SHP77 treated with DMSO at 0.1 percent for 48 hours (cell line): ENCODE results near the gene FAM83D.

Experiments used
- DNase-seq: peaks from one replicate; lab custom pipeline; 2025; lab: John Stamatoyannopoulos, UW

The FAM83D gene

DNA sequence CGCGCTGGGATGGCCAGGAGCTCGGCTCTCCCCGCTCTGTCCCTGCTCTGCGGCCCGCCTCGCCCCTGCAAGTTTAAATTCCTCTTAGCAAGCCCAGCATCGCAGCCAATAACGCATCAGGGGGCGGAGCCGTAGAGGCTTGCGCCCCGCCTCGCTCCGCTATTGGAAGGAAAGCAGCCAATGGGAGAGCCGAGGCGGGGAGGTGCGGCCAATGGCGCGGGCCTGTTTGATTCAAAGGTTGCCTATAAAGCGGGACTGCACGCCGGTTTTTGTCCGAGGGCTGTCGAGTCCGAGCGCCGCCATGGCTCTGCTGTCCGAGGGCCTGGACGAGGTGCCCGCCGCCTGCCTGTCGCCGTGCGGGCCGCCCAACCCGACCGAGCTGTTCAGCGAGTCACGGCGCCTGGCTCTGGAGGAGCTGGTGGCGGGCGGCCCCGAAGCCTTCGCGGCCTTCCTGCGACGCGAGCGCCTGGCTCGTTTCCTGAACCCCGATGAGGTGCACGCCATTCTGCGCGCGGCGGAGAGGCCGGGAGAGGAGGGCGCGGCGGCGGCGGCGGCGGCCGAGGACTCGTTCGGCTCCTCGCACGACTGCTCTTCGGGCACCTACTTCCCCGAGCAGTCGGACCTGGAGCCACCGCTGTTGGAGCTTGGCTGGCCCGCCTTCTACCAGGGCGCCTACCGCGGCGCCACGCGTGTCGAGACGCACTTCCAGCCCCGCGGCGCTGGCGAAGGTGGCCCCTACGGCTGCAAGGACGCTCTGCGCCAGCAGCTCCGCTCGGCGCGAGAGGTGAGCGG lies at the start of gene FAM83D:
TSS of gene FAM83D (plus strand) at position 276 of the 792 bp plus-strand sequence. CDS start at position 302, 26 bp downstream.
- peak; percentile 96 for DNase-seq

DNA sequence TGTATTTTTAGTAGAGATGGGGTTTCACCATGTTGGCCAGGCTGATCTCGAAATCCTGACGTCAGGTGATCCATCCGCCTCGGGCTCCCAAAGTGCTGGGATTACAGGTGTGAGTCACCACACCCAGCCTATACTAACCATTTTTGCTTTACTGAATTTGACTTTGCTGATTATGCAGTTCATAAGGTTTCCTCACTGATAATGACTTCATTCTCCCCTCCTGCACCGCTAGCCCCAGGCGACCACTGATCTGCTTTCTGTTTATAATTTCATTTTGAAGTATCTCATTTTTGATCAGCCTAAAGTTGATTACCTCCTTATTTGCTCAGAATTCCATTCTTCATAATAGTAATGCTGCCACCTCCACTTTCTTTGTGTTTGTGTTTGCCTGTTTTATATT lies 48.7 kb upstream of the FAM83D start:
- DNase-seq = no peak

DNA sequence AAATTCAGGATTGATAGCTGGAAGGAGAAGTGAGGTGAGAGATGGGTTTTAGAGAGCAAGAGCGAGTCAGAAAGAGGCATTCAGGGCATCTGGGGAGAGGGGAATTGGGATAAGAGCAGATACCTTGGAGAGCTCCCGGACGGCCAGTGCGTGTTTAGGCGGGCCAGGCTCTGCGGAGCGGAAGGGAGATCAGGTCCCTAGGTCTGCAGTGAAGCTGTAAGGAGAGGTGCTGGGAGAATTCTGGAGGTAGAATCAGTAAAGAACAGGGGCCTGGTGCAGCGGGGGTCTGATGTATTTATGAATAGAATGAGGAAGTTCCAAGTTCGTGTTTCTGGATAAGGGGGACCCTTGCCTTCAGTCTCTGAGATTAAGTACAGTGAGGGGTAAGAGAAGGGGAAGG lies 47.4 kb upstream of the FAM83D start:
- DNase-seq = no peak

DNA sequence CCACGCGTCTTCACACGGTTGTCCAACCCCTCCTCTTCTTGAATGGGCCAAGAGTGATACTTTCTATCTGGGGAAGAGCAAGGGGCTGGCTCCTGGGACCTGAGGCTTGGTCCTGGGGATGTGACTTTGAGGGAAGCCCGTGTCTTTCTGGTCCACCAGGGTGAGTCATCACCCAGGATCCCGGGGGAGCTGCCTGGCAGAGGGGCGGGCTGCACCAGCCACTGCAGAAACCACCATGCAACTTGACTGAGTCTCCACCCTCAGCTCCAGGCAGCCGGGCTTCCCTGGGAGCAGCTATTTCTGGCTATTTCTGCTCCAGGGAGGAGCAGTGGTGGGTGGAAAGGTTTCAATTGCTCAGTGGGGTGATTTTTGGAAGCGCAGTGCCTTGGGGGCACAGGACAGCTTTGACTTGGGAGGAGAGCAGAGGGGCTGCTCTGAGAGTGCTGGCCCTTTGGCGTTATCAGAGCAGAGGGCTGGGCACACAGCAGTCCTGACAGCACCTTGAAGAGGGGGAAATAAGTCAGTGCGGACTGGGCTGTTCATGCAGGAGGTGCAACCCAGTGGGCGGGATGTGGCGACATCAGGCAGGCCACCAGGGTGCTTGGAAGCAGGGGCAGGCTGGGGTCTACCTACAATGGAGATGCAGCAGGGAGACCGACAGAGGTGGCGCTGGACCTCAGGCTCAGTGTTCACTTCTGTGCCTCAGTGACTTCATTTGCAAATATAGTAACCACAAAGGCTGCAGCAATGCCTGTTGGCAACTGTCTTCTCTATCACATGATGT lies 45.1 kb upstream of the FAM83D start:
- DNase-seq = no peak

GRCh38 chr20:38881806-38882440 lies 44.3 kb upstream of the FAM83D start:
- no peak for DNase-seq

- DNase-seq = no peak
Observed at GRCh38 chr20:38882600-38882999, 43.6 kb upstream of the FAM83D start.

DNA sequence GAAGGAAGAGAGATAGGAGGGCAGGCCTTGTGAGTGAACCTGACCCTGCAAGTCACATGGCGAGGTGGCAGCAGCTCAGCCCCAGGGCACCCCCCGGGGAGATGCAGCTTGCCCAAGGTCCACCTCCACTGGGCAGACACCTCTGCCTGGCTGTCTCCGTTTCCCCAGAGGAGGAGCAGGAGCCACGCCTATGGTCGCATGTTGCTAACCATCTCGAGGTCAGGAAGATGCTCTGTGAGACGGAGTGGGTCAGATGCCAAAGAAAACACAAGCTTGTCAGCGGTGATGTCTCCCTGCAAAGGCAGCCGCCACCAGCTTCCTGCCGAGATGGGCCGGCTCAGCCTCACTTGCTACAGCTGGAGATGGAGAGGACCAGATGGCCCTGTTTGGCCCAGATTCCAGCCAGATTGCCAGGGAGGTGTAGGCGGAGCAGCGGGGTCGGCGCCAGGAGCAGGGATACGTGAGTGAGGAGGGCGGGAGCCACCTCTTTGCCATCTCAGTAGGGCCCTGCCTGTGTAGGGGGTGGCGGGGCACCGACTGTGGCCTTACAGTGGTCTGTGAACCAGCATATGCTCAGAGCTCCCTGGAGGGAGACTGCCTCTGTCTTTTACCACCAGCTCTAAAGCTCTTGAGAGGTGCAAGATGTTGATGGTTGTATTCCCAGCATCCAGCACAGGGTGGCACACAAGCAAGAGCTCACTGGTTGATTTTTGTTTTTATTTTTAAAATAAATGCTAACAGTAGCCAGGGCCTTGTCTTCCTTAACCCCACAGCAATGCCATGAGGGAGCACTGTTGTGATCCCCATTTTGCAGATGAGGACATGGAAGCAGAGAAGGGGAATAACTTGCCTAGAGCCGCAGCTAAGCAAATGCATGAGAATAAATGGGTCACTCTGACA lies 42.9 kb upstream of the FAM83D start:
- DNase-seq = peak; percentile 34

DNA sequence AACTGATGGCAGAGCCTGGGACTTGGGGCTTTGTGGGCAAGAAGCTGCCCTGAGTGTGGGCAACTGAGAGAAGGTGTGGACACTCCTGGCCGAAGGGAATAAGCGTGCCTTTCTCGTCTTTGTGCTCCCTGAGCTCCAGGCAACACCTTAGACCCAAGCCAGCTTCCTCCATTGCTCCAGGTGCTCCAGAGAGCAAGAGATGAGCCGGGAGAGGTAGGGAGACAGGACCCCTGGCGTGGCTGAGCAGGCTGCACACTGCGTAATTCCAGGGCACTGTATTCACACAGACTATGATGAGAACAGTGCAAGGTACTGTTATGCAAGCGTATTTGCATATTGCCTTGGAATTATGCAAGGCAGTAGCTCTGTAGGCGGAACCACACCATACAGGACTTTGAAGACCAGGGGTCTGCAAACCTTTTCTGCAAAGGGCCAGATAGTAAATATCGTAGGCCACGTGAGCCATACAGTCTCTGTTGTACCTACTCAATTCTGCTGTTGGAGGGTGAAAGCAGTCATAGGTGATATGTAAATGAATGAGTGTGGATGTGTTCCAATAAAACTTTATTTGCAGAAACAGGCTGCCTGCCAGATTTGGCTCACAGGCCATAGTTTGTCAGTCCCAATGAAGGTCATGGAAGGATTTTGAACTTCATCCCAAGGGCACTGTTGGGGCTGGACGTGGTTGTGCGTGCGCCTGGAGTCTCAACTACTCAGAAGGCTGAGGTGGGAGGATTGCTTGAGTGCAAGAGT lies 42.1 kb upstream of the FAM83D start:
- no peak for DNase-seq

DNA sequence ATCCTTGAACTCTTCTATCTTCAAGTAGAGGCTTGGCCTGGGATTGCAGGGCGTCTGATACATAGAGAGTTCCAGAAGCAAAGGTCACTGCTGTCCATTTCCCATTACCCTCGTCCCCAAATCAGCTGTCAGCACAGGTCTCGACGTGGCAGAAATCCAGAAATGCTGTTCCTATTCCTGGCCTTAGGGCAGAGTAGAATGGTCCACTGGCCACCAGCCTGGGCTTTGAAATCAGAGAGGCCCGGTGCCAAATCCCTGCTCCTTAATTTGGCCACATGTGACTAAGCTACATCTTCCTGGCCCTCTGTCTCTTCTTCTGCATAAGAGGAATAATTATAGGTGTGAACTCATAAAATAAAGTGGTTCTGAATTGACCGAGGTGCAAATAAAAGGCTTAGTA lies 40.9 kb upstream of the FAM83D start:
- DNase-seq = no peak

GRCh38 chr20:38888059-38888831 lies 38.0 kb upstream of the FAM83D start:
- DNase-seq = no peak

- DNase-seq = no peak
Observed at GRCh38 chr20:38889050-38889449, 37.2 kb upstream of the FAM83D start.

GRCh38 chr20:38889792-38890496 lies 36.3 kb upstream of the FAM83D start:
- DNase-seq = no peak

GRCh38 chr20:38890497-38890818 lies 35.8 kb upstream of the FAM83D start:
- no peak for DNase-seq

DNA sequence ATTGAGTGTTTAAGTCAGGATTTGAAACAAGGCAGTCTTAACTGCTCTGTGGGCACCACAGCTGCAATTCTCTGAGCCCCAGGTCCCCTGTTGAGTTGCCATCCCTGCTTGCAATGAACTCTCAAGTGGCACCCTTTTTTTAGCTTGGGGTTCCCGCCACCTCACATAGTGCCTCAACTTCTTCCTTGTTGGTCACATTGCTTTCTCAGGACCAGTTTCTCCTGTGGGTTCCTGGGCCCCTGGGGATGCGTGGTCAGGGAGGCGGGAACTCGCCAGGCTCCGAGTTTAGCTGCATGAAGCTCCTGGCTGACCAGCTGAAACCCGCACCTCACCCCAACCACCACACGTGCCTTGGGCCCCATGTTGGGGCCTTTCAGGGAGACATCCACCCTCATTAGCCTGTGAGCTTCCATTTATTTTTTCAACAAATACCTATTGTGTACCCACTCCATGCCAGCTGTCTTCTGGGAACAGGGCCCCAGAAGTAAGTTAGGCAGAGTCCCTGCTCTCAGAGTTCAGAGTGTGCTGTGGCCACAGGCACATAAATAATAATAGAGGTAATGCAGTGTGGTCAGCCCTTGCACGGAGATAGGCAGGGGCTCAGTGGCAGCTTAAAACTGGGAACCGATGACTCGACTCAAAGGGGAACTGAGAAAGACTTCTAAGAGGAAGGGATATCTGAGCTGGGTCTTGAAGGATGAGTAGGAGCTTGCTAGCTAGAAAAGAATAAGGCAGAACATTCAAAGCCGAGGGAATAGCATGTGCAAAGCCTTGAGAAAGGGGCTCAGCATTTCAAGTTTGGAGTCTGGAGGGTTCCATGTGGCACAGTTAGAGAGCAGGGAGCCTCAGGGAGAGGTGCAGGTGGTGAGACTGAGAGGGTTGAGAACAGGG lies 33.9 kb upstream of the FAM83D start:
- no peak for DNase-seq

GRCh38 chr20:38893056-38893564 lies 33.1 kb upstream of the FAM83D start:
- DNase-seq = no peak

GRCh38 chr20:38893565-38894090 lies 32.6 kb upstream of the FAM83D start:
- peak; percentile 11 for DNase-seq

- DNase-seq = no peak
Observed at GRCh38 chr20:38894091-38894847, 31.9 kb upstream of the FAM83D start.
